ENCODE data around the gene DTNA. TPM values are rescaled to one million over a fixed set of nuclear protein-coding genes. Genes with fewer than 3 reads are reported as not detected.

The DTNA gene
- total RNA-seq, 6 experiments from 2014 or later, result 0.58 to 1.2 (median 0.98) TPM

DNA sequence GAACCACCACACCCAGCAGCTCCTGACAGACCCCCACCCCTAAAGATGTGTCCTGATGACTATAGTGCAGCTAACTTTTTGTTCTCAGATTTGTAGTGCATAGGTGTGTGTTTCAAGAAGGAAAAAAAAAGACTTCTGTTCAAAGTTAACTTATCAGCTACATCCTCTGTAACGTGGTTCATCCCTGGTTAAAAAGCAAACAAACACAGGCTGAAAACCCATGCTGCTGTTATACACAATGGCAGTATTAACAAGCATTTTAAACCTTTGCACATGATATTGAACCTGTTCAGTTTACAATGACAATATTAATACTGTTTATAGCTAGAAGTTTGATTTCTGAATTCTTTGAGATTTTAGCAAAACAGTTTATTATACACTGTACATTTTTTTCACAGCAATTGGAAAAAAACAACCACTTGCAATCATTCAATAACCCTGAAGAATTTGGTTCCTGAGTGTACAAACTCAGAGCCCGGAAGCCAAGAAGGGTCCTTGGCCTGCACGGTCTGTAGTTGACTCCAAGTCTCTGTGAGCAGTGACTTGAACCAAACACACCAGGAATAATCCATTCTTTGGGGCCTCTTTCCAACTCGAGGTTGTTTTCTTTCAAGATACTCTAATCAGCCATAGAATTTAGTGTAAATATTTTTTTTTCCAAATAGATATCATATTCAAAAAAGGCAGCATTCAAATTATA, 177.9 kb downstream of the DTNA start:
- no peaks in the 10 kb centered on the region for H3K4me1 Mint-ChIP-seq (ENCODE audit: low read depth)
- H3K36me3 Mint-ChIP-seq (ENCODE audit: low read depth), result no peaks in the 10 kb centered on the region
- H3K27me3 Mint-ChIP-seq (ENCODE audit: insufficient read depth), result peaks cover 15% of the 10 kb centered on the region; the same call in 1 of the 2 replicates
- DNase-seq, result no peak
- TF ChIP-seq, protein P1, sequence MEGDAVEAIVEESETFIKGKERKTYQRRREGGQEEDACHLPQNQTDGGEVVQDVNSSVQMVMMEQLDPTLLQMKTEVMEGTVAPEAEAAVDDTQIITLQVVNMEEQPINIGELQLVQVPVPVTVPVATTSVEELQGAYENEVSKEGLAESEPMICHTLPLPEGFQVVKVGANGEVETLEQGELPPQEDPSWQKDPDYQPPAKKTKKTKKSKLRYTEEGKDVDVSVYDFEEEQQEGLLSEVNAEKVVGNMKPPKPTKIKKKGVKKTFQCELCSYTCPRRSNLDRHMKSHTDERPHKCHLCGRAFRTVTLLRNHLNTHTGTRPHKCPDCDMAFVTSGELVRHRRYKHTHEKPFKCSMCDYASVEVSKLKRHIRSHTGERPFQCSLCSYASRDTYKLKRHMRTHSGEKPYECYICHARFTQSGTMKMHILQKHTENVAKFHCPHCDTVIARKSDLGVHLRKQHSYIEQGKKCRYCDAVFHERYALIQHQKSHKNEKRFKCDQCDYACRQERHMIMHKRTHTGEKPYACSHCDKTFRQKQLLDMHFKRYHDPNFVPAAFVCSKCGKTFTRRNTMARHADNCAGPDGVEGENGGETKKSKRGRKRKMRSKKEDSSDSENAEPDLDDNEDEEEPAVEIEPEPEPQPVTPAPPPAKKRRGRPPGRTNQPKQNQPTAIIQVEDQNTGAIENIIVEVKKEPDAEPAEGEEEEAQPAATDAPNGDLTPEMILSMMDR (IDR thresholded peaks at IDR 0.05), result no peak
- no peak overlapping the region for H3K27ac Mint-ChIP-seq
- H3K4me3 Mint-ChIP-seq, result no peak overlapping the region
- H3K9me3 Mint-ChIP-seq, result no peaks in the 10 kb centered on the region

DNA sequence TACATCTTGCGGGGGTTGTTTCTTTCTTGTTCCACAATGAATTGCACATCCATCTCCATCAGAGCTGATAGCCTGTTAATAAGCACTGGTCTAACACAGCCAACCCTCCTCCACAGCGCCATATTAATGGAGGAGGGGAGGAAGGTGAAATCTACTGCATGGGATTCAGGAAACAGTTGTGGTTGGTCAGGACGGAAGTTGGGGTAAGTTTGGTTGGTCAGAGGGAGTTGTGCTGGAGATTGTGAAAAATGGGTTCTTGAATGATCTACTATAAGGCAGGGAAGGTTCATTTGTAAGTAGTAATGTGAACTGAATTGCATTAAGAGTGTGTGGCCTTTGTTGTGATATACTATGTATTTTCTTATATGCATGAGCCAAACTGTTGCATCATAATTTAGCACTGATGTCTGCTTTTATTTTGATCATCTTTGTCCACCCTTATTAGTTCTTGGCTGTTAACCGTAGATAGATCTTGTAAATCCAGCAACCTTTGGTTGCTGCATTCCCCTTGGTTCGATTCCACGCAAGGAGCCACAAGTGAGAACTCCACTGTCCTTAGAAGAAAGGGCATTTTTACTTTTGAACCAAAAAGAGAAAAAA, 180.5 kb downstream of the DTNA start:
- no peak overlapping the region for H3K27ac Mint-ChIP-seq
- no peaks in the 10 kb centered on the region for H3K9me3 Mint-ChIP-seq
- no peak for DNase-seq
- TF ChIP-seq, protein P1 (IDR thresholded peaks at IDR 0.05), result no peak
- no peak overlapping the region for H3K4me3 Mint-ChIP-seq
- peaks cover 18% of the 10 kb centered on the region; the same call in 1 of the 2 replicates for H3K27me3 Mint-ChIP-seq (ENCODE audit: insufficient read depth)
- H3K36me3 Mint-ChIP-seq (ENCODE audit: low read depth), result 0 out of 2 replicates have a peak, but pooled peaks cover 4% of the 10 kb centered on the region
- H3K4me1 Mint-ChIP-seq (ENCODE audit: low read depth), result no peaks in the 10 kb centered on the region

GRCh38 chr18:34892379-34892778, 182.3 kb downstream of the DTNA start:
- TF ChIP-seq, protein P1 (IDR thresholded peaks at IDR 0.05), result no peak
- Mint-ChIP-seq H3K27me3 (ENCODE audit: insufficient read depth) (peaks cover 22% of the 10 kb centered on the region; the same call in 1 of the 2 replicates), H3K36me3 (ENCODE audit: low read depth) (0 out of 2 replicates have a peak, but pooled peaks cover 4% of the 10 kb centered on the region), H3K4me1 (ENCODE audit: low read depth) (no peaks in the 10 kb centered on the region), H3K27ac (no peak overlapping the region), H3K4me3 (no peak overlapping the region), H3K9me3 (no peaks in the 10 kb centered on the region)
- DNase-seq, result no peak

GRCh38 chr18:34893239-34893638, 183.1 kb downstream of the DTNA start:
- H3K4me1 Mint-ChIP-seq (ENCODE audit: low read depth), result no peaks in the 10 kb centered on the region
- H3K36me3 Mint-ChIP-seq (ENCODE audit: low read depth), result 0 out of 2 replicates have a peak, but pooled peaks cover 4% of the 10 kb centered on the region
- H3K4me3 Mint-ChIP-seq, result no peak overlapping the region
- no peaks in the 10 kb centered on the region for H3K9me3 Mint-ChIP-seq
- peaks cover 22% of the 10 kb centered on the region; the same call in 1 of the 2 replicates for H3K27me3 Mint-ChIP-seq (ENCODE audit: insufficient read depth)
- DNase-seq, result no peak
- TF ChIP-seq, protein P1 (IDR thresholded peaks at IDR 0.05), result no peak
- H3K27ac Mint-ChIP-seq, result no peak overlapping the region

DNA sequence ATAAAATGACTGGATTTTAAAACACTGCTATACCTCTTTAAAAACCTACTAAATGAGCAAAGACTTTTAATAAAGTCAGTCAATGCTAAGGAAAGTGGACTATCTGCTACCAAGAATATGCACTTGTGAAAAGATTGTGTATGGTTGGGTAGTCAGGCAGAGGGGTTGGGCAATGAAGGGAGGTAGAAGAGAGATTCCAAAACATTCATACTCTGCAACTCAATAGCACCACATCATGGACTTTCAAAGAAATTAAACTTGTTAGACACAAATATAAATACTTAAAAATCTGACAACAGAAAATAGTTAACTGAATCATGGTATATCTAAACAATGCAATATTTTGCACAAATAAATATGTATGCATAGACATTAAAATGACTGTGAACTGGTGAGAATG, 191.2 kb downstream of the DTNA start:
- Mint-ChIP-seq H3K4me3 (no peak overlapping the region), H3K27ac (no peak overlapping the region), H3K27me3 (ENCODE audit: insufficient read depth) (no peaks in the 10 kb centered on the region; the same call in 1 of the 2 replicates), H3K36me3 (ENCODE audit: low read depth) (no peaks in the 10 kb centered on the region), H3K4me1 (ENCODE audit: low read depth) (no peaks in the 10 kb centered on the region), H3K9me3 (no peaks in the 10 kb centered on the region; the same call in 1 of the 2 replicates)
- TF ChIP-seq, protein P1 (IDR thresholded peaks at IDR 0.05), result no peak
- DNase-seq, result no peak

Measured in HFFc6 (cell line).